CD8-positive, alpha-beta memory T cell (primary cell): Measurements from ENCODE around the gene TBX15. TPM values are rescaled to one million over a fixed set of nuclear protein-coding genes. Genes with fewer than 3 reads are reported as not detected.

ENCODE experiments used
- CTCF ChIA-PET: fragments of 350-600 bp; sonication (Branson Sonifier 250); formaldehyde crosslinking; loops from one replicate; lab custom pipeline; 2021; ENCODE audit warnings: antibody characterized with exemption; lab: Charles Lee
- POLR2A ChIA-PET: fragments of 350-600 bp; sonication (Branson Sonifier 250); formaldehyde crosslinking; loops from one replicate; lab custom pipeline; 2021; ENCODE audit warnings: antibody characterized with exemption; lab: Charles Lee
- DNase-seq, 5 donors: peaks; one replicate each; pipeline versions ENCODE4 v3.0.0 to v3.0.0-alpha.2; 2020 to 2022; ENCODE audit warnings: mixed read lengths in 1 of 5
- H3K27ac ChIP-seq: one replicate; pipeline ENCODE4 v1.7.0; 2013; ENCODE audit warnings: low read depth, mild to moderate bottlenecking, low read length, moderate library complexity
- H3K27me3 ChIP-seq: 2 replicates; pipeline ENCODE4 v1.7.0; 2013; ENCODE audit warnings: low read length, mild to moderate bottlenecking; ENCODE audit not compliant: insufficient read depth, poor library complexity, severe bottlenecking
- H3K36me3 ChIP-seq: 2 replicates; pipeline ENCODE4 v1.7.0; 2013; ENCODE audit warnings: mild to moderate bottlenecking, low read length, moderate library complexity; ENCODE audit not compliant: insufficient read depth
- H3K4me1 ChIP-seq: 2 replicates; pipeline ENCODE4 v1.7.0; 2013; ENCODE audit warnings: mild to moderate bottlenecking, low read length, moderate library complexity; ENCODE audit not compliant: insufficient read depth
- H3K4me3 ChIP-seq: 2 replicates; pipeline ENCODE4 v1.7.0; 2013; ENCODE audit warnings: mild to moderate bottlenecking, low read length
- H3K9me3 ChIP-seq: 2 replicates; pipeline ENCODE4 v1.7.0; 2013; ENCODE audit warnings: mild to moderate bottlenecking, low read length
- H3K27ac Mint-ChIP-seq, 8 donors: one replicate each; pipeline ENCODE4 v1.8.0; 2020 to 2021; ENCODE audit warnings: mixed read lengths in 8 of 8, mild to moderate bottlenecking in 6 of 8, inconsistent platforms in 3 of 8, moderate library complexity in 3 of 8
- H3K27me3 Mint-ChIP-seq, 2 donors: one replicate each; pipeline ENCODE4 v1.8.0; 2020 to 2021; ENCODE audit warnings: mixed read lengths in 2 of 2, mild to moderate bottlenecking in 1 of 2, moderate library complexity in 1 of 2
- H3K36me3 Mint-ChIP-seq, 3 donors: one replicate each; pipeline ENCODE4 v1.8.0; 2020 to 2021; ENCODE audit warnings: mixed read lengths in 3 of 3, inconsistent platforms in 1 of 3, mild to moderate bottlenecking in 1 of 3
- H3K4me1 Mint-ChIP-seq, 3 donors: one replicate each; pipeline ENCODE4 v1.8.0; 2020 to 2021; ENCODE audit warnings: mixed read lengths in 3 of 3, inconsistent platforms in 1 of 3, mild to moderate bottlenecking in 1 of 3
- H3K4me3 Mint-ChIP-seq, 7 donors: one replicate each; pipeline ENCODE4 v1.8.0; 2020 to 2021; ENCODE audit warnings: mixed read lengths in 7 of 7, mild to moderate bottlenecking in 6 of 7, moderate library complexity in 4 of 7, inconsistent platforms in 2 of 7
- H3K9me3 Mint-ChIP-seq, 5 donors: one replicate each; pipeline ENCODE4 v1.8.0; 2020 to 2022; ENCODE audit warnings: mixed read lengths in 5 of 5, mild to moderate bottlenecking in 3 of 5, moderate library complexity in 2 of 5, inconsistent platforms in 1 of 5
- polyA plus RNA-seq: library from polyadenylated mRNA; unstranded; fragments of 300-500 nt; fragmentation: Illumina TruSeq; gene quantifications from one replicate; pipeline ENCODE4 v1.2.3, GENCODE V29; 2021
- total RNA-seq, 2 experiments: library from RNA; stranded (reverse); gene quantifications; one replicate each; pipeline ENCODE4 v1.2.3, GENCODE V29; 2021

The TBX15 gene
- total and polyA plus RNA-seq, 3 experiments from 2014 or later: not detected

GRCh38 chr1:118862755-118863154, 125.4 kb downstream of the TBX15 start:
- H3K9me3 Mint-ChIP-seq: peaks cover 2 to 8% (median 7%) of the 10 kb centered on the region in 5 donors
- H3K36me3 Mint-ChIP-seq: no peaks in the 10 kb centered on the region
- Histone ChIP-seq H3K27me3 (no peaks in the 10 kb centered on the region), H3K4me3 (no peak overlapping the region), H3K27ac (no peak overlapping the region), H3K36me3 (no peaks in the 10 kb centered on the region), H3K9me3 (no peaks in the 10 kb centered on the region), H3K4me1 (no peaks in the 10 kb centered on the region)
- H3K4me1 Mint-ChIP-seq: no peaks in the 10 kb centered on the region
- no peak for DNase-seq
- no peak overlapping the region for H3K4me3 Mint-ChIP-seq
- H3K27me3 Mint-ChIP-seq: no peaks in the 10 kb centered on the region
- ChIA-PET POLR2A (no interaction called here), CTCF (no interaction called here)
- no peak overlapping the region for H3K27ac Mint-ChIP-seq

GRCh38 chr1:118861216-118861615, 126.9 kb downstream of the TBX15 start:
- no peaks in the 10 kb centered on the region for H3K9me3 ChIP-seq
- Mint-ChIP-seq H3K9me3 (peaks cover 2 to 6% (median 4%) of the 10 kb centered on the region in 5 donors), H3K27ac (no peak overlapping the region), H3K36me3 (no peaks in the 10 kb centered on the region), H3K4me1 (no peaks in the 10 kb centered on the region), H3K4me3 (no peak overlapping the region), H3K27me3 (no peaks in the 10 kb centered on the region)
- no peak for DNase-seq
- no peaks in the 10 kb centered on the region for H3K36me3 ChIP-seq
- H3K27ac ChIP-seq: no peak overlapping the region
- ChIA-PET POLR2A (no interaction called here), CTCF (no interaction called here)
- H3K4me3 ChIP-seq: no peak overlapping the region
- no peaks in the 10 kb centered on the region for H3K27me3 ChIP-seq
- H3K4me1 ChIP-seq: no peaks in the 10 kb centered on the region

DNA sequence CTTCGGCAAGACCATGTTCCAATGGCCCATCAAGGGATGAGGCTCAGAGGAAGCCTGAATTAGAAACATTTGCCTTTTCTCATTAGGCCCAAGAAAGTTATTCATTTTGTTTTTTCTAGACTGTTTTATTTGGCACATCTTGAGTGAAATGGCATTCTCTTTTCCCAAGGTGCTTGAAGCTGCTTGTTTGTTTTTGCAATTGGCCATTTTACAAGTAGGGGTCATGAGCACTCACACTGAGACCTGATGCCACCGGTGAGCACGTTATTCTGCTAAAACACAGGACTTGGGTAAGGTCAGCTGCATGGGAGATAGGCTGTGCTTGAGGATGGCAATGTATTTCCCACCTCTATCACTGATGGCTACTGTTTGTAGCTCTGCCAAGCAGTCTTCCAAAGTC, 128.1 kb downstream of the TBX15 start:
- Histone ChIP-seq H3K4me3 (no peak overlapping the region), H3K27me3 (no peaks in the 10 kb centered on the region), H3K27ac (no peak overlapping the region), H3K4me1 (no peaks in the 10 kb centered on the region), H3K36me3 (no peaks in the 10 kb centered on the region), H3K9me3 (no peaks in the 10 kb centered on the region)
- ChIA-PET CTCF (no interaction called here), POLR2A (no interaction called here)
- H3K36me3 Mint-ChIP-seq: no peaks in the 10 kb centered on the region
- peaks cover 2 to 6% (median 3%) of the 10 kb centered on the region in 5 donors for H3K9me3 Mint-ChIP-seq
- H3K4me1 Mint-ChIP-seq: no peaks in the 10 kb centered on the region
- H3K27me3 Mint-ChIP-seq: no peaks in the 10 kb centered on the region
- H3K27ac Mint-ChIP-seq: no peak overlapping the region
- no peak for DNase-seq
- H3K4me3 Mint-ChIP-seq: no peak overlapping the region

DNA sequence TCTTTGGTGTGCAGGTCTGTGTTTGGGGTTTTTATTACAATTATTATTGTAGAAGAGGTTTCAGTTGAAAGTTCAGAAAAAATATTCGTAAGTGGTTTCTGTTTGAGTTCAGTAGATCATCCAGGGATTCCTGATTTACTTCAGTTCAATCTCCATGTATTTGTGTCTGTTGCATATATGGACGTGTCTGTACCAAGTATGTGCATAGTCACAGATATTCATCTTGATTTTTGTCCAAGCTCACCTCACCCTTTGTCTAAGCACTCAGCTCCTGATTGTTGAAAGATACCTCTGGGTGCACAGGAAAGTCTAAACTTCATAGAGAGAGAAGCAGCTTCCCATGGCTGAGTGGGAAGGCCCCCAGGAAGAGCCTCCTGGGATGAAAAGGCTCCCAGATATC, 141.7 kb downstream of the TBX15 start:
- H3K9me3 Mint-ChIP-seq: peaks cover 0 to 12% (median 6%) of the 10 kb centered on the region in 5 donors
- Histone ChIP-seq H3K36me3 (no peaks in the 10 kb centered on the region), H3K9me3 (no peaks in the 10 kb centered on the region), H3K4me3 (no peak overlapping the region), H3K4me1 (no peaks in the 10 kb centered on the region), H3K27me3 (no peaks in the 10 kb centered on the region), H3K27ac (no peak overlapping the region)
- ChIA-PET CTCF (no interaction called here), POLR2A (no interaction called here)
- H3K4me3 Mint-ChIP-seq: no peak overlapping the region
- H3K4me1 Mint-ChIP-seq: no peaks in the 10 kb centered on the region
- no peak overlapping the region for H3K27ac Mint-ChIP-seq
- no peaks in the 10 kb centered on the region for H3K36me3 Mint-ChIP-seq
- DNase-seq: no peak
- no peaks in the 10 kb centered on the region for H3K27me3 Mint-ChIP-seq

GRCh38 chr1:118842452-118843201, 145.5 kb downstream of the TBX15 start:
- CTCF ChIA-PET: no interaction called here

DNA sequence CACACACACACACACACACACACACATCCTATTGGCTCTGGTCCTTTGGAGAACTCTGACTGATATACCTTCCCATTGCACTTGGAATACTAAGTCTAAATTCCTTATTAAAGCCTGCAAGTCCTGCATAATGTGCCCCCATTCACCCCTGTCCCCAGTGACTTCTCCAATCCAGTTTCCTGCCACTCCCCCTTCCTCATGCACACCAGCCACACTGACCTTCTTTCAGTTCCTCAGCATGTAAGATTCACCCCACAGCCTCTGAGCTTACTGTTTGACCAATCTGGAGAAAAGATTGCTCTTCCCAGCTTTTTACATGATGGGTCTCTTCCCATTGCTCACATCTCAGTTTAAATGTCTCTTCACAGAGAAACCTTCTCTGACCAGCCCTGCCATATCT, 146.6 kb downstream of the TBX15 start:
- peaks cover 0 to 7% (median 3%) of the 10 kb centered on the region in 5 donors for H3K9me3 Mint-ChIP-seq
- Histone ChIP-seq H3K27ac (no peak overlapping the region), H3K4me1 (no peaks in the 10 kb centered on the region), H3K27me3 (no peaks in the 10 kb centered on the region), H3K9me3 (no peaks in the 10 kb centered on the region), H3K4me3 (no peak overlapping the region), H3K36me3 (no peaks in the 10 kb centered on the region)
- H3K4me3 Mint-ChIP-seq: no peak overlapping the region
- CTCF ChIA-PET: no interaction called here
- no peak for DNase-seq
- POLR2A ChIA-PET: no interaction called here
- H3K4me1 Mint-ChIP-seq: no peaks in the 10 kb centered on the region
- H3K27ac Mint-ChIP-seq: no peak overlapping the region
- H3K36me3 Mint-ChIP-seq: no peaks in the 10 kb centered on the region
- no peaks in the 10 kb centered on the region for H3K27me3 Mint-ChIP-seq

More at GRCh38 chr1:118842452-118843201, 145.5 kb downstream of the TBX15 start:
- no peaks in the 10 kb centered on the region for H3K27me3 ChIP-seq
- no peak overlapping the region for H3K4me3 Mint-ChIP-seq
- no peaks in the 10 kb centered on the region for H3K4me1 Mint-ChIP-seq
- H3K27ac ChIP-seq: no peak overlapping the region
- peaks cover 0 to 4% (median 2%) of the 10 kb centered on the region in 5 donors for H3K9me3 Mint-ChIP-seq
- H3K27me3 Mint-ChIP-seq: no peaks in the 10 kb centered on the region
- H3K27ac Mint-ChIP-seq: no peak overlapping the region
- H3K9me3 ChIP-seq: no peaks in the 10 kb centered on the region
- H3K36me3 ChIP-seq: no peaks in the 10 kb centered on the region
- no peak for DNase-seq
- POLR2A ChIA-PET: no interaction called here
- H3K4me1 ChIP-seq: no peaks in the 10 kb centered on the region
- H3K36me3 Mint-ChIP-seq: no peaks in the 10 kb centered on the region
- H3K4me3 ChIP-seq: no peak overlapping the region

Other genes starting within 250 kb of the TBX15 start
- 10 to 100 TPM; 18.1 to 19.4 TPM for gene WARS2, start 152.3 kb upstream of the TBX15 start, total RNA-seq
- gene WARS2, start 152.3 kb upstream of the TBX15 start, polyA plus RNA-seq: 15.5 TPM